ENCODE measurements around the gene PRKD2.

The PRKD2 gene

GRCh38 chr19:46634656-46635218 lies 82.2 kb downstream of the PRKD2 start:
- no peaks in the 10 kb centered on the region for H3K36me3 Mint-ChIP-seq (ENCODE audit: low read depth)
- TF ChIP-seq CTCF (IDR thresholded peaks at IDR 0.05), result no peak
- H3K4me3 Mint-ChIP-seq, result peak overlapping the region; percentile 74
- H3K27me3 Mint-ChIP-seq (ENCODE audit: low read depth, poor library complexity), result peaks cover 9% of the 10 kb centered on the region
- H3K9me3 Mint-ChIP-seq, result no peaks in the 10 kb centered on the region
- DNase-seq, result no peak
- H3K4me1 Mint-ChIP-seq, result peaks cover 41% of the 10 kb centered on the region
- H3K27ac Mint-ChIP-seq, result no peak overlapping the region

GRCh38 chr19:46634045-46634655 lies 82.8 kb downstream of the PRKD2 start:
- TF ChIP-seq CTCF (IDR thresholded peaks at IDR 0.05), result no peak
- peaks cover 13% of the 10 kb centered on the region for H3K27me3 Mint-ChIP-seq (ENCODE audit: low read depth, poor library complexity)
- H3K9me3 Mint-ChIP-seq, result no peaks in the 10 kb centered on the region
- peak; percentile 96 for DNase-seq
- H3K4me1 Mint-ChIP-seq, result peaks cover 42% of the 10 kb centered on the region
- H3K36me3 Mint-ChIP-seq (ENCODE audit: low read depth), result no peaks in the 10 kb centered on the region
- no peak overlapping the region for H3K27ac Mint-ChIP-seq
- peak overlapping the region; percentile 73 for H3K4me3 Mint-ChIP-seq

- Mint-ChIP-seq H3K36me3 (ENCODE audit: low read depth) (no peaks in the 10 kb centered on the region), H3K4me3 (peak overlapping the region; percentile 73), H3K27ac (no peak overlapping the region), H3K4me1 (peaks cover 42% of the 10 kb centered on the region), H3K9me3 (no peaks in the 10 kb centered on the region), H3K27me3 (ENCODE audit: low read depth, poor library complexity) (peaks cover 18% of the 10 kb centered on the region)
- DNase-seq, result no peak
- TF ChIP-seq CTCF (IDR thresholded peaks at IDR 0.05), result no peak
These were observed 83.8 kb downstream of the PRKD2 start for GRCh38 chr19:46633130-46633529.

- H3K9me3 Mint-ChIP-seq, result no peaks in the 10 kb centered on the region
- DNase-seq, result no peak
- peaks cover 42% of the 10 kb centered on the region for H3K4me1 Mint-ChIP-seq
- H3K4me3 Mint-ChIP-seq, result peak overlapping the region; percentile 9
- peak overlapping the region; percentile 17 for H3K27ac Mint-ChIP-seq
- no peak for TF ChIP-seq CTCF (IDR thresholded peaks at IDR 0.05)
- no peaks in the 10 kb centered on the region for H3K36me3 Mint-ChIP-seq (ENCODE audit: low read depth)
- H3K27me3 Mint-ChIP-seq (ENCODE audit: low read depth, poor library complexity), result peaks cover 18% of the 10 kb centered on the region
These were observed 85.4 kb downstream of the PRKD2 start for GRCh38 chr19:46631481-46631880.

- Mint-ChIP-seq H3K4me3 (no peak overlapping the region), H3K27ac (no peak overlapping the region), H3K9me3 (no peaks in the 10 kb centered on the region), H3K36me3 (ENCODE audit: low read depth) (no peaks in the 10 kb centered on the region), H3K4me1 (peaks cover 42% of the 10 kb centered on the region), H3K27me3 (ENCODE audit: low read depth, poor library complexity) (peaks cover 18% of the 10 kb centered on the region)
- no peak for TF ChIP-seq CTCF (IDR thresholded peaks at IDR 0.05)
- no peak for DNase-seq
These were observed 86.2 kb downstream of the PRKD2 start for GRCh38 chr19:46630586-46631205.
